Mucosa of descending colon (tissue), 3 donors: ENCODE results near the gene DCPS. TPM values are rescaled to one million over a fixed set of nuclear protein-coding genes. Genes with fewer than 3 reads are reported as not detected.

Experiments
- ATAC-seq: fragments of 200-7000 bp; cut with Tn5 transposase; one replicate; pipeline ENCODE4 v1.9.1; 2020; ENCODE audit warnings: mild to moderate bottlenecking, moderate library complexity
- DNase-seq, 3 donors: peaks; one replicate each; pipeline ENCODE4 v3.0.0-alpha.2; 2020
- H3K36me3 ChIP-seq: fragments of 200-600 bp; one replicate; pipeline ENCODE4 v1.8.0; 2021; ENCODE audit warnings: low read depth, mild to moderate bottlenecking
- H3K4me1 ChIP-seq: fragments of 200-600 bp; one replicate; pipeline ENCODE4 v1.8.0; 2021; ENCODE audit warnings: low read depth, mild to moderate bottlenecking
- H3K4me3 ChIP-seq: fragments of 200-600 bp; one replicate; pipeline ENCODE4 v1.8.0; 2021; ENCODE audit warnings: mild to moderate bottlenecking
- H3K9me3 ChIP-seq: fragments of 200-600 bp; one replicate; pipeline ENCODE4 v1.8.0; 2021; ENCODE audit warnings: mild to moderate bottlenecking
- intact Hi-C, 2 donors: fragments of 100-400 bp; cut with DNase I in 1 of 2; cut with micrococcal nuclease in 1 of 2; formaldehyde crosslinking; loops; one replicate each; pipeline versions ENCODE4 v1.11.0 to v1.11.1; 2022; cut with DNase I, micrococcal nuclease
- total RNA-seq, 3 donors: library from RNA; stranded (reverse); fragmentation: NEBNext Ultra II Directional in 2 of 3; extraction: Animal tissue kit (Norgen Biotek cat#: 25700) in 2 of 3; gene quantifications; one replicate each; pipeline versions ENCODE4 v1.2.1 to v1.2.4, GENCODE V29; 2021 to 2023
- TF ChIP-seq, protein P1 (sequence below): fragments of 200-600 bp; IDR thresholded peaks from one replicate; pipeline ENCODE4 v1.8.0; 2022; ENCODE audit warnings: antibody characterized with exemption, mild to moderate bottlenecking
- donor health status: DM: no; HTN: no; CAD: no; lungs with moderate emphysema.
- donor health status: DM: no; HTN: no; CAD: no.
- donor health status: DM: no; HTN: yes; CAD: no.

DCPS gene
- total RNA-seq, 3 donors from 2014 or later: 10.0 to 21.3 (median 14.8) TPM

DNA sequence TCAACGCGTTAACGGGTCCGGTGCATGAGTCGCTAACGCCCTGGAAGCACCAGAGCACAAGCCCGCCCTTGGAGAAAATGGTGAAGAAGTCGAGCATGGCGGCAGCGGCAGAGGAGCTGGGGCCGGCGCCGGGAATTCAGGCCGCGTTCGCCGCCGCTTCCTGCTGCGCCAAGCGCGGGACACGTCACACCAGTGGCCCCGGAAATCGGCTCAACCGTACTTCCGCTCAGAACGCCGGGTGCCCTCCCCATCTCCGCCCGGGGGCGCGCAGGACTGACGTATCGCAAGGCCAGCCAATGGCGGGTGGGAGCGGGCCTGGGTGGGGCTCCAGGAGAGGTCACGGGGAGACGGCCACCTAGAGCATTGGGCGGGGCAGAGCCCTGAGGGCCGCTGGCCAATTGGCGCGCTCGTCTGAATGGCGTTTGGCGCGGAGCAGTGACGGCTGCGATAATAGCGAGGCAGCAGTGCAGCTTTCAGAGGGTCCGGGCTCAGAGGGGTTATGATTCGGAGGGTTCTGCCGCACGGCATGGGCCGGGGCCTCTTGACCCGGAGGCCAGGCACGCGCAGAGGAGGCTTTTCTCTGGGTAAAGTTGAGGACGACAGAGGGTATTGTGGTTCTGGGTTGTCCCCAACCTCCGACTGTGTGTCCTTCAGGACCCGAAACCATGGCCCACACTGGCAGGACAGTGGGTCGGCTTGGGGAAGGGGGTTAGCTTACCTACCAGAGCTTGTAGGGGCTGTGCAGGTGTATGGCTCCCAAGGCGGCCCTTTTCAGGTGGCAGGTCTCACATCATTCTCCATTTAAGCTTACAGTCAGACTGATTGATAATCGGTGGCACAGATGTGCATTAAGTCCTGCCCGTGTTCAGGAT is 34.9 kb upstream of the DCPS start, which contains the start of the genes FOXRED1 and SRPRA:
FOXRED1 (plus strand) TSS at position 447 of the 872 bp plus-strand sequence; CDS start at position 500, 53 bp downstream.
SRPRA (minus strand) TSS at position 188 of the 872 bp plus-strand sequence; CDS start at position 97, 91 bp downstream.
- TF ChIP-seq, protein P1, sequence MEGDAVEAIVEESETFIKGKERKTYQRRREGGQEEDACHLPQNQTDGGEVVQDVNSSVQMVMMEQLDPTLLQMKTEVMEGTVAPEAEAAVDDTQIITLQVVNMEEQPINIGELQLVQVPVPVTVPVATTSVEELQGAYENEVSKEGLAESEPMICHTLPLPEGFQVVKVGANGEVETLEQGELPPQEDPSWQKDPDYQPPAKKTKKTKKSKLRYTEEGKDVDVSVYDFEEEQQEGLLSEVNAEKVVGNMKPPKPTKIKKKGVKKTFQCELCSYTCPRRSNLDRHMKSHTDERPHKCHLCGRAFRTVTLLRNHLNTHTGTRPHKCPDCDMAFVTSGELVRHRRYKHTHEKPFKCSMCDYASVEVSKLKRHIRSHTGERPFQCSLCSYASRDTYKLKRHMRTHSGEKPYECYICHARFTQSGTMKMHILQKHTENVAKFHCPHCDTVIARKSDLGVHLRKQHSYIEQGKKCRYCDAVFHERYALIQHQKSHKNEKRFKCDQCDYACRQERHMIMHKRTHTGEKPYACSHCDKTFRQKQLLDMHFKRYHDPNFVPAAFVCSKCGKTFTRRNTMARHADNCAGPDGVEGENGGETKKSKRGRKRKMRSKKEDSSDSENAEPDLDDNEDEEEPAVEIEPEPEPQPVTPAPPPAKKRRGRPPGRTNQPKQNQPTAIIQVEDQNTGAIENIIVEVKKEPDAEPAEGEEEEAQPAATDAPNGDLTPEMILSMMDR: no peak
- H3K36me3 ChIP-seq: peaks cover 1% of the 10 kb centered on the region
- peak; percentile 98 for ATAC-seq
- peak within 1 kb of the TSS; percentile 37 for H3K4me3 ChIP-seq
- intact Hi-C loops: no loop called here
- DNase-seq: peak; percentile 100
- no peaks in the 10 kb centered on the region for H3K9me3 ChIP-seq
- peaks cover 11% of the 10 kb centered on the region for H3K4me1 ChIP-seq

DNA sequence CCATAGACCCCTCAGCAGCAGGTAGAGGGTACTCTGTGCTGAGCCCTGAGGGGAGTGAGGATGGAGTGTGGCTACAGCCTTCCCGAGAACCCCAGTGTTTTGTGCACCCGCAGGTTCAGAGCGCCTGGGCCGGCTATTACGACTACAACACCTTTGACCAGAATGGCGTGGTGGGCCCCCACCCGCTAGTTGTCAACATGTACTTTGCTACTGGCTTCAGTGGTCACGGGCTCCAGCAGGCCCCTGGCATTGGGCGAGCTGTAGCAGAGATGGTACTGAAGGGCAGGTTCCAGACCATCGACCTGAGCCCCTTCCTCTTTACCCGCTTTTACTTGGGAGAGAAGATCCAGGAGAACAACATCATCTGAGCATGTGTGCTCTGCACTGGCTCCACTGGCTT is 26.5 kb upstream of the DCPS start:
- H3K36me3 ChIP-seq: no peaks in the 10 kb centered on the region
- intact Hi-C loops: no loop called here
- H3K9me3 ChIP-seq: no peaks in the 10 kb centered on the region
- no peak overlapping the region for H3K4me3 ChIP-seq
- H3K4me1 ChIP-seq: peaks cover 3% of the 10 kb centered on the region
- TF ChIP-seq, protein P1: no peak
- no peak for ATAC-seq
- no peak for DNase-seq

DNA sequence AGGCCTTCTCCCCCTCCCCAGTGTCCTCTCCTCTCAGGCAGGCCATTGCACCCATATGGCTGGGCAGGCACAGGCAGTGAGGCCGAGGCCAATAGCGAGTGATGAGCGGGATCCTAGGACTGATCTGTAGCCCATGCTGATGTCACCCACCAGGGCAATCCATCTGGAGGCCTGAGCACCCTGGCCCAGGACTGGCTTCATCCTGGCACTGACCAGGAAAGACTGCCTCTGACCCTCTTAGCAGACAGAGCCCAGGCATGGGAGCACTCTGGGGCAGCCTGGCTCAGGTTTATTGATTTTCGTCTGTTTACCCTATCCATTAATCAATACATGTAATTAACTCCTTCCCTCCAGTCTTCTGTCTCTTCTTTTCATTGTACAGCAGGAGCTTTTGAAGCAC is 26.1 kb upstream of the DCPS start:
- DNase-seq (no peak), ATAC-seq (no peak)
- intact Hi-C loops: no loop called here
- Histone ChIP-seq H3K9me3 (no peaks in the 10 kb centered on the region), H3K4me1 (peaks cover 3% of the 10 kb centered on the region), H3K36me3 (no peaks in the 10 kb centered on the region), H3K4me3 (no peak overlapping the region)
- TF ChIP-seq, protein P1: no peak

DNA sequence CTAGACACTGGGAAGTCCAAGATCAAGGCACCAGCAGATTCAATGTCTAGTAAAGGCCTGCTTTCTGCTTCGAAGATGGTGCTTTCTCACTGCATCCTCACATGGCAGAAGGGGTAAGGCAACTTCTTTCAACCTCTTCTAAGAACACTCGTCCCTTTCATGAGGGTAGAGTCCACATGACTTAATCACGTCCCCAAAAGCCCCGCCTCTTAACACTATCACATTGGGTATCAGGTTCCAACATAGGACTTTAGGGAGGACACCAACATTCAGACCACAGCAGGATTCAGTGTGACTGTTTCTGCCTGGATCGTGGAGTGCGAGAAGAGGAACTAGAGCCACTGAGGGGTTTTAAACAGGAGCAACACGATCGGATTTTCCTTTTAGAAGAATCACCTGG is 24.7 kb upstream of the DCPS start:
- TF ChIP-seq, protein P1: no peak
- H3K4me3 ChIP-seq: no peak overlapping the region
- H3K36me3 ChIP-seq: no peaks in the 10 kb centered on the region
- ATAC-seq (no peak), DNase-seq (no peak)
- no peaks in the 10 kb centered on the region for H3K9me3 ChIP-seq
- intact Hi-C loops: no loop called here
- H3K4me1 ChIP-seq: peaks cover 3% of the 10 kb centered on the region

DNA sequence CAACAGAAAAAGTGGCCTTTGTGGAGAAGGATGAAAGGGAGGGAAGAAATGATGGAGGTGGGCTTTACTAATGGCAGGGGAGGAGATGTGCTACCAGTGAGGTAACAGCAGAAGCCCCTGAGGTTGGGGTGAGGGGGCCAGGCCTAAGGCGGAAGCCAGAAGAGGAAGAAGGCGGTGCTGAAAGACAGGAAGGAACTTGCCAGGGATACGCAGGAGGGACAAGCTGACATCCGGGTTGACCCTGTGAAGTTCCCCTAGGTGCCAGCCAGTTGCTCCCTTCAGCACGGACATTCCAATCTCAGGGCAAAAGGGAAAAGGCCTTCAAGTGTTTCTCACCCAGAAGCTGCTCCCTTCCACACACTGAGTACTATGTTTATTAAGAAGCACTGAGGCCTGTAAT is 23.3 kb upstream of the DCPS start:
- DNase-seq (no peak), ATAC-seq (no peak)
- intact Hi-C loops: no loop called here

More for the DNA sequence above, 23.3 kb upstream of the DCPS start:
- H3K4me3 ChIP-seq: no peak overlapping the region
- H3K9me3 ChIP-seq: no peaks in the 10 kb centered on the region
- peaks cover 3% of the 10 kb centered on the region for H3K4me1 ChIP-seq
- no peaks in the 10 kb centered on the region for H3K36me3 ChIP-seq
- TF ChIP-seq, protein P1: no peak
